Immature natural killer cell (primary cell): ENCODE data around the gene KRTAP10-7. TPM values are rescaled to one million over a fixed set of nuclear protein-coding genes. Genes with fewer than 3 reads are reported as not detected.
"Not testable (repeated sequence)": the region's sequence is repeated elsewhere in the genome, so short reads cannot be mapped to it uniquely, and the experiment has no call there.

Source experiments
- DNase-seq, 3 donors: peaks; one replicate each; pipeline ENCODE4 v3.0.0; 2022; ENCODE audit warnings: mixed read lengths in 1 of 3
- H3K27ac Mint-ChIP-seq, 6 donors: one replicate each; pipeline ENCODE4 v1.8.0; 2020; ENCODE audit warnings: mixed read lengths in 6 of 6, mild to moderate bottlenecking in 5 of 6, inconsistent platforms in 4 of 6, moderate library complexity in 3 of 6
- H3K27me3 Mint-ChIP-seq, 3 donors: one replicate each; pipeline ENCODE4 v1.8.0; 2020 to 2021; ENCODE audit warnings: low read depth in 3 of 3, mild to moderate bottlenecking in 3 of 3, mixed read lengths in 3 of 3, moderate library complexity in 3 of 3, inconsistent platforms in 1 of 3
- H3K36me3 Mint-ChIP-seq, 3 donors: one replicate each; pipeline ENCODE4 v1.8.0; 2020; ENCODE audit warnings: mixed read lengths in 3 of 3, inconsistent platforms in 2 of 3, mild to moderate bottlenecking in 2 of 3
- H3K4me1 Mint-ChIP-seq, 2 donors: one replicate each; pipeline ENCODE4 v1.8.0; 2020; ENCODE audit warnings: inconsistent platforms in 2 of 2, mild to moderate bottlenecking in 2 of 2, mixed read lengths in 2 of 2, moderate library complexity in 1 of 2
- H3K4me3 Mint-ChIP-seq, 5 donors: one replicate each; pipeline ENCODE4 v1.8.0; 2020; ENCODE audit warnings: mild to moderate bottlenecking in 5 of 5, mixed read lengths in 5 of 5, inconsistent platforms in 3 of 5, moderate library complexity in 3 of 5
- H3K9me3 Mint-ChIP-seq, 6 donors: one replicate each; pipeline ENCODE4 v1.8.0; 2020; ENCODE audit warnings: mild to moderate bottlenecking in 6 of 6, mixed read lengths in 6 of 6, inconsistent platforms in 4 of 6, moderate library complexity in 3 of 6
- polyA plus RNA-seq, 3 donors: library from polyadenylated mRNA; unstranded; fragments of 300-500 nt; fragmentation: Illumina TruSeq; gene quantifications; one replicate each; pipeline ENCODE4 v1.2.3, GENCODE V29; 2021

KRTAP10-7 gene
- polyA plus RNA-seq, 3 donors from 2014 or later, result not detected

- Mint-ChIP-seq H3K9me3 (no peaks in the 10 kb centered on the region), H3K27ac (no peak overlapping the region)
- no peak for DNase-seq
Observed at GRCh38 chr21:44589586-44590305, 10.7 kb upstream of the KRTAP10-7 start.

GRCh38 chr21:44590311-44590721 lies 10.1 kb upstream of the KRTAP10-7 start:
- H3K27ac Mint-ChIP-seq, result no peak overlapping the region
- H3K4me1 Mint-ChIP-seq, result no peaks in the 10 kb centered on the region
- no peaks in the 10 kb centered on the region for H3K9me3 Mint-ChIP-seq
- H3K27me3 Mint-ChIP-seq, result peaks cover 2 to 14% (median 12%) of the 10 kb centered on the region in 3 donors
- H3K36me3 Mint-ChIP-seq, result no peaks in the 10 kb centered on the region
- no peak overlapping the region for H3K4me3 Mint-ChIP-seq
- no peak for DNase-seq

More at GRCh38 chr21:44589586-44590305, 10.7 kb upstream of the KRTAP10-7 start:
- Mint-ChIP-seq H3K4me3 (no peak overlapping the region), H3K36me3 (no peaks in the 10 kb centered on the region), H3K4me1 (no peaks in the 10 kb centered on the region), H3K27me3 (peaks cover 2 to 15% (median 14%) of the 10 kb centered on the region in 3 donors)

GRCh38 chr21:44590897-44591800 lies 9.2 kb upstream of the KRTAP10-7 start:
- H3K27me3 Mint-ChIP-seq, DNase-seq, H3K27ac Mint-ChIP-seq, H3K36me3 Mint-ChIP-seq, H3K9me3 Mint-ChIP-seq, H3K4me1 Mint-ChIP-seq, H3K4me3 Mint-ChIP-seq: not testable (repeated sequence)

- not testable (repeated sequence) for H3K27ac Mint-ChIP-seq, H3K36me3 Mint-ChIP-seq, H3K4me3 Mint-ChIP-seq, H3K27me3 Mint-ChIP-seq, H3K9me3 Mint-ChIP-seq, H3K4me1 Mint-ChIP-seq, DNase-seq
Observed at GRCh38 chr21:44591801-44592130, 8.6 kb upstream of the KRTAP10-7 start.

GRCh38 chr21:44592446-44593311 lies 7.7 kb upstream of the KRTAP10-7 start, which contains the start of gene KRTAP10-6:
Gene KRTAP10-6 (minus strand): TSS chr21:44592505. CDS start chr21:44592484, 21 bp downstream.
- Mint-ChIP-seq H3K4me3 (no peak within 1 kb of the TSS), H3K4me1 (no peaks in the 10 kb centered on the region), H3K27me3 (peaks cover 0 to 5% (median 0%) of the 10 kb centered on the region in 3 donors), H3K27ac (no peak within 1 kb of the TSS), H3K9me3 (no peaks in the 10 kb centered on the region), H3K36me3 (no peaks in the 10 kb centered on the region)
- DNase-seq, result no peak

- no peak overlapping the region for H3K27ac Mint-ChIP-seq
- H3K4me3 Mint-ChIP-seq, result no peak overlapping the region
- H3K36me3 Mint-ChIP-seq, result peaks cover 0 to 6% (median 0%) of the 10 kb centered on the region in 3 donors
- peaks cover 0 to 5% (median 2%) of the 10 kb centered on the region in 3 donors for H3K27me3 Mint-ChIP-seq
- no peaks in the 10 kb centered on the region for H3K4me1 Mint-ChIP-seq
- DNase-seq, result no peak
- peaks cover 0 to 5% (median under 1%) of the 10 kb centered on the region in 6 donors for H3K9me3 Mint-ChIP-seq
Observed at GRCh38 chr21:44593598-44594405, 6.6 kb upstream of the KRTAP10-7 start.

- no peak overlapping the region for H3K4me3 Mint-ChIP-seq
- no peak overlapping the region for H3K27ac Mint-ChIP-seq
- no peaks in the 10 kb centered on the region for H3K4me1 Mint-ChIP-seq
- peaks cover 0 to 6% (median 0%) of the 10 kb centered on the region in 3 donors for H3K36me3 Mint-ChIP-seq
- H3K9me3 Mint-ChIP-seq, result peaks cover 0 to 7% (median under 1%) of the 10 kb centered on the region in 6 donors
- peaks cover 0 to 4% (median 3%) of the 10 kb centered on the region in 3 donors for H3K27me3 Mint-ChIP-seq
- no peak for DNase-seq
Observed at GRCh38 chr21:44594406-44594916, 5.9 kb upstream of the KRTAP10-7 start.

- Mint-ChIP-seq H3K27ac (no peak overlapping the region), H3K9me3 (peaks cover 0 to 7% (median under 1%) of the 10 kb centered on the region in 6 donors), H3K4me3 (no peak overlapping the region), H3K36me3 (peaks cover 0 to 6% (median 0%) of the 10 kb centered on the region in 3 donors), H3K27me3 (peaks cover 0 to 4% (median 3%) of the 10 kb centered on the region in 3 donors), H3K4me1 (no peaks in the 10 kb centered on the region)
- no peak for DNase-seq
Observed at GRCh38 chr21:44595524-44595923, 4.9 kb upstream of the KRTAP10-7 start.

GRCh38 chr21:44596068-44596725 lies 4.2 kb upstream of the KRTAP10-7 start:
- no peak overlapping the region for H3K4me3 Mint-ChIP-seq
- peaks cover 0 to 7% (median under 1%) of the 10 kb centered on the region in 6 donors for H3K9me3 Mint-ChIP-seq
- H3K27me3 Mint-ChIP-seq, result peaks cover 0 to 6% (median 3%) of the 10 kb centered on the region in 3 donors
- H3K4me1 Mint-ChIP-seq, result no peaks in the 10 kb centered on the region
- H3K27ac Mint-ChIP-seq, result no peak overlapping the region
- H3K36me3 Mint-ChIP-seq, result peaks cover 0 to 6% (median 0%) of the 10 kb centered on the region in 3 donors
- DNase-seq, result no peak

GRCh38 chr21:44598061-44598460 lies 2.3 kb upstream of the KRTAP10-7 start:
- H3K9me3 Mint-ChIP-seq, result peaks cover 0 to 7% (median under 1%) of the 10 kb centered on the region in 6 donors
- DNase-seq, result no peak
- no peak overlapping the region for H3K4me3 Mint-ChIP-seq
- no peak overlapping the region for H3K27ac Mint-ChIP-seq
- H3K36me3 Mint-ChIP-seq, result peaks cover 0 to 6% (median 0%) of the 10 kb centered on the region in 3 donors
- peaks cover 0 to 6% (median 3%) of the 10 kb centered on the region in 3 donors for H3K27me3 Mint-ChIP-seq
- H3K4me1 Mint-ChIP-seq, result no peaks in the 10 kb centered on the region

- no peak for DNase-seq
- no peak overlapping the region for H3K27ac Mint-ChIP-seq
- peaks cover 0 to 6% (median 4%) of the 10 kb centered on the region in 3 donors for H3K27me3 Mint-ChIP-seq
- H3K4me3 Mint-ChIP-seq, result no peak overlapping the region
- no peaks in the 10 kb centered on the region for H3K4me1 Mint-ChIP-seq
- peaks cover 0 to 6% (median 0%) of the 10 kb centered on the region in 3 donors for H3K36me3 Mint-ChIP-seq
- peaks cover 0 to 7% (median under 1%) of the 10 kb centered on the region in 6 donors for H3K9me3 Mint-ChIP-seq
Observed at GRCh38 chr21:44599264-44600029, 950 bp upstream of the KRTAP10-7 start.
